WTC11 (cell line): Measurements from ENCODE around the gene STN1. TPM values are rescaled to one million over a fixed set of nuclear protein-coding genes. Genes with fewer than 3 reads are reported as not detected.

ENCODE experiments used
- ATAC-seq: fragments of 200-7000 bp; cut with Tn5 transposase; 2 replicates; pipeline ENCODE4 v1.10.0; 2021; ENCODE audit warnings: mild to moderate bottlenecking, moderate library complexity
- CTCF ChIA-PET: fragments of 300-600 bp; sonication (Branson Sonifier 250); formaldehyde crosslinking; loops from one replicate; lab custom pipeline; 2021; ENCODE audit warnings: antibody characterized with exemption; lab: Charles Lee
- POLR2A ChIA-PET: fragments of 350-600 bp; sonication (Branson Sonifier 250); formaldehyde crosslinking; loops from one replicate; lab custom pipeline; 2021; ENCODE audit warnings: antibody characterized with exemption; lab: Charles Lee
- DNase-seq: peaks from one replicate; pipeline ENCODE4 v3.0.0; 2021; ENCODE audit warnings: low spot score
- H3K27ac Mint-ChIP-seq: 2 replicates; pipeline ENCODE4 v1.8.0; 2021; ENCODE audit warnings: mixed read lengths
- H3K27me3 Mint-ChIP-seq: 2 replicates; pipeline ENCODE4 v1.8.0; 2021; ENCODE audit warnings: low read depth, mild to moderate bottlenecking, moderate library complexity, mixed read lengths
- H3K36me3 Mint-ChIP-seq: 2 replicates; pipeline ENCODE4 v1.8.0; 2021; ENCODE audit warnings: mixed read lengths
- H3K4me1 Mint-ChIP-seq: 2 replicates; pipeline ENCODE4 v1.8.0; 2022; ENCODE audit warnings: mixed read lengths
- H3K4me3 Mint-ChIP-seq: 2 replicates; pipeline ENCODE4 v1.8.0; 2021; ENCODE audit warnings: mild to moderate bottlenecking, moderate library complexity, mixed read lengths
- H3K9me3 Mint-ChIP-seq: 2 replicates; pipeline ENCODE4 v1.8.0; 2021; ENCODE audit warnings: mixed read lengths
- ARID4B ChIP-seq: sonication (generic); formaldehyde crosslinking; IDR thresholded peaks from 2 replicates; pipeline ENCODE4 v1.8.0; 2023; ENCODE audit warnings: missing genetic modification reagents, mild to moderate bottlenecking, borderline replicate concordance
- ATF1 ChIP-seq: sonication (generic); formaldehyde crosslinking; IDR thresholded peaks from 2 replicates; pipeline ENCODE4 v1.8.1; 2023; ENCODE audit warnings: mild to moderate bottlenecking, moderate library complexity, missing genetic modification reagents
- ERG ChIP-seq: fragments of 250-450 bp; sonication (Bioruptor Pico); IDR thresholded peaks from 2 replicates; pipeline ENCODE4 v1.8.0; 2021; ENCODE audit warnings: mild to moderate bottlenecking
- FOXK1 ChIP-seq: sonication (generic); formaldehyde crosslinking; IDR thresholded peaks from 2 replicates; pipeline ENCODE4 v1.8.0; 2022; ENCODE audit warnings: mild to moderate bottlenecking, moderate library complexity, missing genetic modification reagents
- GABPB1 ChIP-seq: sonication (generic); formaldehyde crosslinking; IDR thresholded peaks from 2 replicates; pipeline ENCODE4 v1.8.1; 2023; ENCODE audit warnings: mild to moderate bottlenecking, missing genetic modification reagents
- GRHL2 ChIP-seq: fragments of 250-450 bp; sonication (Bioruptor Pico); IDR thresholded peaks from 2 replicates; pipeline ENCODE4 v1.8.0; 2022; ENCODE audit warnings: mild to moderate bottlenecking, moderate library complexity; ENCODE audit not compliant: insufficient replicate concordance, severe bottlenecking
- HMGXB4 ChIP-seq: sonication (generic); formaldehyde crosslinking; IDR thresholded peaks from 2 replicates; pipeline ENCODE4 v1.8.1; 2023; ENCODE audit warnings: mild to moderate bottlenecking, moderate library complexity, missing genetic modification reagents
- JUN ChIP-seq: sonication (generic); formaldehyde crosslinking; IDR thresholded peaks from 2 replicates; pipeline ENCODE4 v1.8.0; 2023; ENCODE audit warnings: mild to moderate bottlenecking, missing genetic modification reagents
- MLX ChIP-seq: sonication (generic); formaldehyde crosslinking; IDR thresholded peaks from 2 replicates; pipeline ENCODE4 v1.8.1; 2023; ENCODE audit warnings: mild to moderate bottlenecking, missing genetic modification reagents, moderate library complexity
- RELA ChIP-seq: sonication (generic); formaldehyde crosslinking; IDR thresholded peaks from 2 replicates; pipeline ENCODE4 v1.8.1; 2022; ENCODE audit warnings: missing genetic modification reagents, mild to moderate bottlenecking, borderline replicate concordance
- RORB ChIP-seq: fragments of 250-450 bp; sonication (Bioruptor Pico); IDR thresholded peaks from 2 replicates; pipeline ENCODE4 v1.9.0; 2021; ENCODE audit warnings: mild to moderate bottlenecking
- SOX15 ChIP-seq: fragments of 250-450 bp; sonication (Bioruptor Pico); IDR thresholded peaks from 2 replicates; pipeline ENCODE4 v1.9.0; 2021; ENCODE audit warnings: mild to moderate bottlenecking
- TEAD1 ChIP-seq: sonication (generic); formaldehyde crosslinking; IDR thresholded peaks from 2 replicates; pipeline ENCODE4 v1.8.0; 2022; ENCODE audit warnings: mild to moderate bottlenecking, missing genetic modification reagents
- TP53 ChIP-seq: sonication (generic); formaldehyde crosslinking; IDR thresholded peaks from 2 replicates; pipeline ENCODE4 v1.8.1; 2023; ENCODE audit warnings: mild to moderate bottlenecking, missing genetic modification reagents
- USF2 ChIP-seq: sonication (generic); formaldehyde crosslinking; IDR thresholded peaks from 2 replicates; pipeline ENCODE4 v1.8.1; 2023; ENCODE audit warnings: mild to moderate bottlenecking, missing genetic modification reagents, moderate library complexity
- ZMAT4 ChIP-seq: fragments of 250-450 bp; sonication (Bioruptor Pico); IDR thresholded peaks from 2 replicates; pipeline ENCODE4 v1.9.0; 2021; ENCODE audit warnings: mild to moderate bottlenecking
- ZNF219 ChIP-seq: sonication (generic); formaldehyde crosslinking; IDR thresholded peaks from 2 replicates; pipeline ENCODE4 v1.8.0; 2023; ENCODE audit warnings: missing genetic modification reagents, mild to moderate bottlenecking, borderline replicate concordance
- ZNF512 ChIP-seq: sonication (generic); formaldehyde crosslinking; IDR thresholded peaks from 2 replicates; pipeline ENCODE4 v1.8.1; 2022; ENCODE audit warnings: missing genetic modification reagents, borderline replicate concordance
- total RNA-seq: library from RNA; stranded (reverse); gene quantifications from 3 replicates; pipeline ENCODE4 v1.2.3, GENCODE V29; 2021

STN1 gene
- total RNA-seq, 1 experiment from 2014 or later: 13.9 TPM

GRCh38 chr10:103954543-103954942, 36.6 kb upstream of the STN1 start (continued):
- TF ChIP-seq ZNF512 (CRISPR knock-in tag) (no peak), TP53 (CRISPR knock-in tag) (no peak), RELA (CRISPR knock-in tag) (no peak), ARID4B (CRISPR knock-in tag) (no peak), JUN (CRISPR knock-in tag) (no peak), HMGXB4 (CRISPR knock-in tag) (no peak), USF2 (CRISPR knock-in tag) (no peak), SOX15 (no peak)

GRCh38 chr10:103951942-103952341, 34.0 kb upstream of the STN1 start:
- TF ChIP-seq GABPB1 (CRISPR knock-in tag) (no peak), ZMAT4 (CRISPR knock-in tag) (no peak), ZNF219 (CRISPR knock-in tag) (no peak), RORB (CRISPR knock-in tag) (no peak), USF2 (CRISPR knock-in tag) (no peak), FOXK1 (CRISPR knock-in tag) (no peak), MLX (CRISPR knock-in tag) (no peak), ATF1 (CRISPR knock-in tag) (no peak), ERG (CRISPR knock-in tag) (no peak), TEAD1 (CRISPR knock-in tag) (no peak), GRHL2 (CRISPR knock-in tag) (no peak)
- Mint-ChIP-seq H3K4me3 (no peak overlapping the region), H3K27me3 (0 out of 2 replicates have a peak, but pooled peaks cover 2% of the 10 kb centered on the region), H3K9me3 (no peaks in the 10 kb centered on the region), H3K4me1 (peaks cover 6% of the 10 kb centered on the region), H3K27ac (no peak overlapping the region), H3K36me3 (no peaks in the 10 kb centered on the region)
- CTCF ChIA-PET: interaction anchor here (1.1 kb wide), 1 partner anchor 12 kb away, joined by 3 read pairs; no protein-coding TSS in a partner anchor
- DNase-seq (no peak), ATAC-seq (no peak)
- POLR2A ChIA-PET: no interaction called here
